Lower leg skin (tissue), 4 donors: ENCODE data around the gene IL6R. TPM values are rescaled to one million over a fixed set of nuclear protein-coding genes. Genes with fewer than 3 reads are reported as not detected.
"Not testable (repeated sequence)": the region's sequence is repeated elsewhere in the genome, so short reads cannot be mapped to it uniquely, and the experiment has no call there.

Experiments
- DNase-seq, 2 donors: peaks; one replicate each; pipeline ENCODE4 v3.0.0-alpha.2; 2019; ENCODE audit warnings: low spot score in 2 of 2
- H3K4me3 ChIP-seq: fragments of 200-600 bp; sonication (generic); 2 replicates; pipeline ENCODE4 v1.5.1; 2017; ENCODE audit warnings: mild to moderate bottlenecking, low read depth; ENCODE audit not compliant: poor library complexity, severe bottlenecking
- POLR2A ChIP-seq, 2 donors: fragments of 450-650 bp; IDR thresholded peaks; one replicate each; pipeline ENCODE4 v1.6.1; 2016 to 2017; ENCODE audit warnings: antibody characterized with exemption in 2 of 2, mild to moderate bottlenecking in 1 of 2, moderate library complexity in 1 of 2
- WGBS, 2 donors: methylation state at CpG; one replicate each; pipeline ENCODE4 v1.1.5; 2018; 5-methylcytosine and 5-hydroxymethylcytosine counted together
- intact Hi-C: fragments of 100-400 bp; cut with DNase I; formaldehyde crosslinking; loops from one replicate; pipeline ENCODE4 v1.15.0; 2023; ENCODE audit warnings: low total_unique reads
- total RNA-seq, 4 donors: library from RNA; depleted of rRNA; stranded (reverse); fragments of >200 nt; gene quantifications; one replicate each; pipeline ENCODE4 v1.1.0, GENCODE V29; 2016
- TF ChIP-seq, protein P1 (sequence below), 3 donors: fragments of 450-650 bp; IDR thresholded peaks; one replicate each; pipeline ENCODE4 v1.5.1; 2016; ENCODE audit warnings: antibody characterized with exemption in 3 of 3, mild to moderate bottlenecking in 3 of 3, moderate library complexity in 2 of 3

Gene IL6R
- total RNA-seq, 4 donors from 2014 or later: 14.7 to 42.1 (median 21.8) TPM

DNA sequence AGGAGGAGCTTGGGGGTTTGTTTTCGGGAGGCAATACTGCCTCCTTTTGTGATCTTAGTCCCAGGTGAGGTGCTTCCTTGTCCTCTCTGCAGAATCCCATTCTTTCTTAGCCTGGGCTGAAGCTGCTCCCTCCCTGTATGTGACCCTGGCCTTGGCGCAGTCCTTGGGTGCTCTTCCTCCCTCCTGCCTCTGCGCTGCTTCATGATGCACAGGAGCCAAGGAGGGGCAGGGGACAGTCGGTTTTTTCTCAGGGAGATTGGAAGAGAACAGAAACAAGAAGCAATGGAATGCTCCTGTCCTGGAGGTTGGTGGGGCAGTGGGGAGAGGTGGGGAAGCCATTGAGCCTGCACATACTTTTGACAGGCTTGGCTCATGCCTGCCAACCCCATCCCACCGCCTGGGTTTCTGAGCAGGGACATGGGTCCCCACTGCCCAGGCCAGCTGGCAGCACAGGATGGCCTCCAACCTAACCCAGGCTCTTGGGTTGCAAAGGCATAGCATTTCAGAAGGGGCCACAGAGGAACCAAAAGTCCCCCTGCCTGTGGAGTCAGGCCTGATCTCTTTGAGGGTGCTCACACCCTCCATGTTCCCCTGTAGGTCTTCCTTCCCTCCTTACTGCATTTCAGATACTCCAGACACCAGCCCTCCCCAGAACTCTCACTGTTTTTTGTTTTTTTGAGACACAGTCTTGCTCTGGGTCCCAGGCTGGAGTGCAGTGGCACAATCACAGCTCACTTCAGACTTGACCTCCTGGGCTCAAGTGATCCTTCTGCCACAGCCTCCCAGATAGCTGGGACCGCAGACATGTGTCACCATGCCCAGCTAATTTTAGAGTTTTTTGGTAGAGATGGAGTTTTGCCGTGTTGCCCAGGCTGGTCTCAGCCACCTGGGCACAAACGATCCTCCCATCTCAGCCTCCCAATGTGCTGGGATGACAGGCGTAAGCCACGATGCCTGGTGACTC lies 16.1 kb downstream of the IL6R start:
- no peak overlapping the region for H3K4me3 ChIP-seq
- WGBS, 2 donors: 75 to 78% methylated on average over 10 of the region's 10 CpGs
- TF ChIP-seq, protein P1, sequence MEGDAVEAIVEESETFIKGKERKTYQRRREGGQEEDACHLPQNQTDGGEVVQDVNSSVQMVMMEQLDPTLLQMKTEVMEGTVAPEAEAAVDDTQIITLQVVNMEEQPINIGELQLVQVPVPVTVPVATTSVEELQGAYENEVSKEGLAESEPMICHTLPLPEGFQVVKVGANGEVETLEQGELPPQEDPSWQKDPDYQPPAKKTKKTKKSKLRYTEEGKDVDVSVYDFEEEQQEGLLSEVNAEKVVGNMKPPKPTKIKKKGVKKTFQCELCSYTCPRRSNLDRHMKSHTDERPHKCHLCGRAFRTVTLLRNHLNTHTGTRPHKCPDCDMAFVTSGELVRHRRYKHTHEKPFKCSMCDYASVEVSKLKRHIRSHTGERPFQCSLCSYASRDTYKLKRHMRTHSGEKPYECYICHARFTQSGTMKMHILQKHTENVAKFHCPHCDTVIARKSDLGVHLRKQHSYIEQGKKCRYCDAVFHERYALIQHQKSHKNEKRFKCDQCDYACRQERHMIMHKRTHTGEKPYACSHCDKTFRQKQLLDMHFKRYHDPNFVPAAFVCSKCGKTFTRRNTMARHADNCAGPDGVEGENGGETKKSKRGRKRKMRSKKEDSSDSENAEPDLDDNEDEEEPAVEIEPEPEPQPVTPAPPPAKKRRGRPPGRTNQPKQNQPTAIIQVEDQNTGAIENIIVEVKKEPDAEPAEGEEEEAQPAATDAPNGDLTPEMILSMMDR (IDR thresholded peaks at IDR 0.05): no peak
- TF ChIP-seq POLR2A (IDR thresholded peaks at IDR 0.05): no peak
- intact Hi-C loops: no loop called here
- DNase-seq: no peak

DNA sequence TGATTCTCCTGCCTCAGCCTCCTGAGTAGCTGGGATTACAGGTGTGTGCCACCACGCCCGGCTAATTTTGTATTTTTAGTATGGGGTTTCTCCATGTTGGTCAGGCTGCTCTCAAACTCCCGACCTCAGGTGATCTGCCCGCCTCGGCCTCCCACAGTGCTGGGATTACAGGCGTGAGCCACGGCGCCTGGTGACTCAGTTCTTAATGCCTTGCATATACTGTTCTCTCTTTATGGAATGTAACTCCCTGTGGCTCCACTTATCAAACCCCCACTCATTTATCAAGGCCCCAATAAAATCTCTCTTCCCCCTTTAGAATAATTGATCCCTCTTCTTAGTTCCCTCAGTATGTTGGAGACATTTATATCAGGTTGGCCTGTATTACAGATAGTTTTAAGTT lies 16.9 kb downstream of the IL6R start:
- DNase-seq, H3K4me3 ChIP-seq, intact Hi-C loops: not testable (repeated sequence)
- WGBS, 2 donors: 55 to 74% methylated on average over 8 of the region's 8 CpGs

DNA sequence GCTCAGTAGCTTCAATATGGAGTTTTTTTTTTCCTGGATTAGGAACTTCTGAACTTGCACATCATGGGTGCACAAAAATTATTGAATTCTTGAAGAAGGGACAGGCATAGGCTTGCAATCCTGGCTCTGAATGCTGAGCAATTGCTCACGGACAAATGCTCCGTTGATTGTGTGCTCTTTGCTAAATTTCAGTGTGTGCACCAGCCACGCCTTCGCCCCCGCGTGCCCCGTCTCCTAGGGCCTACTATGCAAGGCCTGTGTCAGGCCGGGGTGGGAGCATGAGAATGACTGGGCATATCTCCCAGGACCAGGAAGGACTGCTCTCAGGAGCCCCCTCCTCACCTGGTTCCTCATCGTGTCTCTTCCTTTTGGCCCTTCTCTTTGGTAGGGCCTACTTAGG lies 17.4 kb downstream of the IL6R start:
- intact Hi-C loops: no loop called here
- TF ChIP-seq, protein P1 (IDR thresholded peaks at IDR 0.05): no peak
- no peak for TF ChIP-seq POLR2A (IDR thresholded peaks at IDR 0.05)
- 25 to 50% methylated on average over 9 of the region's 9 CpGs for WGBS, 2 donors
- DNase-seq: no peak
- no peak overlapping the region for H3K4me3 ChIP-seq

DNA sequence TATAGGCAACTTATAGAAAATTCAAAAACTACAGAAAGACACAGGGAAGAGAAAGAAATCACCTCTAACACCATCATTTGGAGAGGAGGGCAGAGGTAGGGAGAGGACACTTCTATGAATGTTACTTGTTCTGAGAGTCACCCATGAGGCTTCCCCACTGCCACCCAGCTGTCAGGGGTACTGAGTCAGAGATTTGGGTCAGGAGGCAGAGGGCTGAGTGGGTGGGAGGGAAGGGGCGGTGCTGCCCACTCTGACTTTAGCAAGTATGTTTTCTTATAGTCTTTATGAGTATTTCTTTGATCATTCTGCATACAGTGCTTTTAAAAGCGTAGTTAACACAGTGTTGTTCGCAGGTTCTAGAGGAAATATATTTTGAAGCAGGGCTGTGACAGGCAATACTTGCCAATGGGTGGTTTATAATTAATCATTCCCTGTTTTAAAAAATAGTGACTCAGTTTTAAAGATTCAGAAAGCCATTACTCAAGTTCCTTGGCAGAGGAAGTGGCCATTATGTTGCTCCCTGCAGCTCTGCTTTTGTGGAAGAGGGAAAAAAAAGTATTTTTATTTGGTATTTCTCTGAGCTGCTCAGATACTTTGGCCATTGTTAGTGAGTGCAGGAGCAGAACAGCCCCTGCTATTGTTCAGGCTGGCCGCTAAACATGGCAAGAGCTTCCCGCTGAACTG lies 18.3 kb downstream of the IL6R start:
- intact Hi-C loops: no loop called here
- no peak overlapping the region for H3K4me3 ChIP-seq
- WGBS, 2 donors: 20 to 30% methylated on average over 5 of the region's 5 CpGs
- no peak for DNase-seq
- TF ChIP-seq, protein P1 (IDR thresholded peaks at IDR 0.05): no peak
- no peak for TF ChIP-seq POLR2A (IDR thresholded peaks at IDR 0.05)

DNA sequence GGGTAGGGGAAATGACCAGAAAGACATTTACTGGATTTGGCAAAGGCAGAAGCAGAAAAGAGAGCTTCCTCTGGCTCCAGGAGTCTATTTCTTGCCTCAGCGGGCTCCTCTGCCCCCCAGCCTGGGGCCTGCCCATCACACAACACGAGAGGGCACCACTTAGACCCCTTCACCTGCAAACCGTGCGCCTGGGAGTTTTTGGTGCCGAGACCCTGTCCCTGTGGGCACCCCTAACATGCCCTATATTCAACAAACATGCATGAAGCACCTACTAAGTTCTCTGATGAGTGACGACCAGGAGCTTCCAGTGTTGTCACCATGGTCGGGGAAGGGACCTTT lies 18.8 kb downstream of the IL6R start:
- intact Hi-C loops: no loop called here
- DNase-seq: no peak
- WGBS, 2 donors: 53 to 74% methylated on average over 7 of the region's 7 CpGs
- TF ChIP-seq POLR2A (IDR thresholded peaks at IDR 0.05): no peak
- no peak overlapping the region for H3K4me3 ChIP-seq

DNA sequence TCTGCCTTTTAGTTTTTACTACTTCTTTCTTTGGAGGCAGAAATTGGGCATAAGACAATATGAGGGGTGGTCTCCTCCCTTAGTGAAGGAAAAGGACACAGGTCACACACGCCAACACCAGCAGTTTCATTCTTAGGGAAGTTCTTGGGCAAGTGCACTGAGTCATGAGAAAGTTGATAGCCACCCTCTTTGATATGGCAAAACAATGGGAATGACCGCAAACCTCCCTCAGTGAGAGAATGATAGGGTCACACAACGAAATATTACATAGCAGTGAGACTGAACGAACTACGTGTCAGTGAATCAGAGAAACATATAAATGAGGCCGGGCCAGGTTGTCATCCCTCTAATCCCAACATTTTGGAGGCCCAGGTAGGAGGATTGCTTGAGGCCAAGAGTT lies 20.0 kb downstream of the IL6R start:
- DNase-seq: no peak
- WGBS, 2 donors: 80 to 86% methylated on average over 6 of the region's 6 CpGs
- H3K4me3 ChIP-seq: no peak overlapping the region
- TF ChIP-seq, protein P1 (IDR thresholded peaks at IDR 0.05): no peak
- no peak for TF ChIP-seq POLR2A (IDR thresholded peaks at IDR 0.05)
- intact Hi-C loops: no loop called here
